A549 (cell line): ENCODE data around the gene PATE3. TPM values are rescaled to one million over a fixed set of nuclear protein-coding genes. Genes with fewer than 3 reads are reported as not detected.

Experiments
- ATAC-seq, 2 experiments: fragments of 200-7000 bp in 1 of 2; fragments of >200 bp in 1 of 2; cut with Nextera tagmentation in 1 of 2; cut with Tn5 transposase in 1 of 2; 3 replicates each; pipeline versions ENCODE4 v1.8.0 to v1.9.1; 2018 to 2020; ENCODE audit warnings: mild to moderate bottlenecking in 1 of 2, moderate library complexity in 1 of 2
- CTCF ChIA-PET: fragments of 300-600 bp; sonication (Branson Sonifier 250); formaldehyde crosslinking; extraction: SDS; loops from one replicate; lab custom pipeline; 2021; ENCODE audit warnings: antibody characterized with exemption, inconsistent platforms; lab: Yijun Ruan, JAX
- POLR2A ChIA-PET: fragments of 350-600 bp; formaldehyde crosslinking; extraction: SDS; loops from one replicate; lab custom pipeline; 2021; ENCODE audit warnings: antibody characterized with exemption, inconsistent platforms; lab: Yijun Ruan, JAX
- DNase-seq, 2 experiments: peaks; one replicate each; pipeline versions ENCODE4 v3.0.0 to v3.0.0-alpha.2; 2011 to 2016; ENCODE audit warnings: low read depth in 1 of 2, low spot score in 1 of 2
- FAIRE-seq: peaks from 2 replicates; lab custom pipeline; 2011; peaks lifted over from hg19 to GRCh38; lab: Jason Lieb, UNC
- H3K27ac ChIP-seq, 2 experiments: fragments of >200 bp; sonication (Bioruptor Twin); formaldehyde crosslinking; 3 replicates each; pipeline ENCODE4 v1.5.1; 2016 to 2017
- H3K4me1 ChIP-seq: fragments of >200 bp; sonication (Bioruptor Twin); formaldehyde crosslinking; 3 replicates; pipeline ENCODE4 v1.6.1; 2016
- H3K4me2 ChIP-seq: fragments of >200 bp; sonication (Bioruptor Twin); formaldehyde crosslinking; 3 replicates; pipeline ENCODE4 v1.6.1; 2016
- H3K4me3 ChIP-seq: fragments of >200 bp; sonication (Bioruptor Twin); formaldehyde crosslinking; 3 replicates; pipeline ENCODE4 v1.5.1; 2016
- H3K9me3 ChIP-seq: fragments of >200 bp; sonication (Bioruptor Twin); formaldehyde crosslinking; 3 replicates; pipeline ENCODE4 v1.6.1; 2016
- BCL3 ChIP-seq: fragments of >200 bp; sonication (Bioruptor Twin); formaldehyde crosslinking; IDR thresholded peaks from 3 replicates; pipeline ENCODE4 v1.6.1; 2016
- CBX8 ChIP-seq: fragments of 200-600 bp; sonication (generic); IDR thresholded peaks from 2 replicates; pipeline ENCODE4 v1.6.1; 2016
- E2F6 ChIP-seq: IDR thresholded peaks from 2 replicates; pipeline ENCODE4 v1.6.1; 2012; ENCODE audit warnings: low read depth, borderline replicate concordance
- ESRRA ChIP-seq: fragments of 150-350 bp; IDR thresholded peaks from 2 replicates; pipeline ENCODE4 v1.6.1; 2014; ENCODE audit warnings: mild to moderate bottlenecking, low read length, borderline replicate concordance
- GATA3 ChIP-seq: IDR thresholded peaks from 2 replicates; pipeline ENCODE4 v1.6.1; 2012; ENCODE audit warnings: borderline replicate concordance
- HEYL ChIP-seq: fragments of 250-450 bp; sonication (Bioruptor Pico); IDR thresholded peaks from 2 replicates; pipeline ENCODE4 v1.8.0; 2021; ENCODE audit warnings: mild to moderate bottlenecking, moderate library complexity
- HMGXB4 ChIP-seq: fragments of 250-450 bp; sonication (Bioruptor Pico); IDR thresholded peaks from 2 replicates; pipeline ENCODE4 v1.5.0; 2021; ENCODE audit warnings: mild to moderate bottlenecking, moderate library complexity, borderline replicate concordance
- JUN ChIP-seq, 2 experiments: fragments of >200 bp; sonication (Bioruptor Twin); formaldehyde crosslinking; IDR thresholded peaks; 2 replicates in 1 of 2; 3 replicates in 1 of 2; pipeline ENCODE4 v1.6.1; 2016 to 2017
- KDM1A ChIP-seq: fragments of 200-600 bp; sonication (generic); IDR thresholded peaks from 2 replicates; pipeline ENCODE4 v1.6.1; 2016; ENCODE audit warnings: low read depth, mild to moderate bottlenecking
- KDM5A ChIP-seq: fragments of 200-600 bp; sonication (generic); IDR thresholded peaks from 2 replicates; pipeline ENCODE4 v1.6.1; 2016; ENCODE audit warnings: antibody characterized with exemption, mild to moderate bottlenecking
- MAX ChIP-seq: IDR thresholded peaks from 2 replicates; pipeline ENCODE4 v1.6.1; 2012
- NFE2L2 ChIP-seq: fragments of 150-350 bp; conservative IDR thresholded peaks from 2 replicates; pipeline ENCODE4 v1.6.1; 2014; ENCODE audit warnings: low read length
- NPAS2 ChIP-seq: fragments of 250-450 bp; sonication (Bioruptor Pico); IDR thresholded peaks from 2 replicates; pipeline ENCODE4 v1.8.0; 2022; ENCODE audit warnings: mild to moderate bottlenecking, moderate library complexity, borderline replicate concordance
- PBX3 ChIP-seq: IDR thresholded peaks from 2 replicates; pipeline ENCODE4 v1.6.1; 2012
- POLR2A ChIP-seq: IDR thresholded peaks from 2 replicates; pipeline ENCODE4 v1.6.1; 2012; ENCODE audit warnings: mild to moderate bottlenecking, low read length
- POLR2AphosphoS2 ChIP-seq: conservative IDR thresholded peaks from 2 replicates; pipeline ENCODE4 v1.6.1; 2012; ENCODE audit warnings: low read length, improper control_type of control experiment, inconsistent platforms
- RAD21 ChIP-seq, 2 experiments: fragments of >200 bp in 1 of 2; sonication (Bioruptor Twin) in 1 of 2; formaldehyde crosslinking in 1 of 2; IDR thresholded peaks in 1 of 2; conservative IDR thresholded peaks in 1 of 2; 2 replicates in 1 of 2; 3 replicates in 1 of 2; pipeline ENCODE4 v1.6.1; 2012 to 2018; ENCODE audit warnings: inconsistent platforms in 1 of 2
- SMC3 ChIP-seq: fragments of >200 bp; sonication (Bioruptor Twin); formaldehyde crosslinking; IDR thresholded peaks from 3 replicates; pipeline ENCODE4 v1.6.1; 2018; ENCODE audit warnings: inconsistent platforms
- SREBF2 ChIP-seq: fragments of 450-650 bp; IDR thresholded peaks from 2 replicates; pipeline ENCODE4 v1.6.1; 2014; ENCODE audit warnings: mild to moderate bottlenecking, moderate library complexity
- TFCP2L1 ChIP-seq: fragments of 250-450 bp; sonication (Bioruptor Pico); IDR thresholded peaks from 2 replicates; pipeline ENCODE4 v1.5.0; 2021; ENCODE audit warnings: mild to moderate bottlenecking
- ZC3H11A ChIP-seq: fragments of 450-650 bp; IDR thresholded peaks from 2 replicates; pipeline ENCODE4 v1.6.1; 2014; ENCODE audit warnings: antibody characterized with exemption, mild to moderate bottlenecking
- ZFP36 ChIP-seq: fragments of 450-650 bp; IDR thresholded peaks from 2 replicates; pipeline ENCODE4 v1.6.1; 2014; ENCODE audit warnings: borderline replicate concordance; ENCODE audit not compliant: partially characterized antibody
- WGBS: methylation state at CpG from one replicate; pipeline ENCODE4 v1.1.6; 2017; ENCODE audit errors: missing lambda C conversion rate; 5-methylcytosine and 5-hydroxymethylcytosine counted together
- polyA plus RNA-seq, 4 experiments: library from polyadenylated mRNA; depleted of rRNA in 3 of 4; stranded (reverse); fragments of >200 nt; fragmentation: RNase III in 1 of 4; extraction: RNeasy Plus Mini Kit Qiagen cat#74134 plus additional on column Dnase treatment in 1 of 4; gene quantifications; 2 replicates in 3 of 4; 3 replicates in 1 of 4; pipeline ENCODE4 v1.2.3, GENCODE V29; 2011 to 2017

Gene PATE3
- polyA plus RNA-seq, 2 of the 4 experiments (the other 2 are of a cell fraction), result not detected

GRCh38 chr11:125743681-125744080 is 44.2 kb upstream of the PATE3 start:
- H3K27ac ChIP-seq, result no peak overlapping the region
- ATAC-seq, result no peak
- H3K4me2 ChIP-seq, result no peak overlapping the region
- DNase-seq, result no peak
- H3K9me3 ChIP-seq, result no peaks in the 10 kb centered on the region
- POLR2A ChIA-PET, result no interaction called here
- CTCF ChIA-PET, result no interaction called here
- FAIRE-seq, result no peak
- TF ChIP-seq E2F6 (no peak), KDM1A (no peak), TFCP2L1 (CRISPR knock-in tag) (no peak), RAD21 (conservative IDR thresholded peaks at IDR 0.05 in 1 of 2, IDR thresholded peaks at IDR 0.05 in 1 of 2) (no peak), NPAS2 (CRISPR knock-in tag) (no peak), CBX8 (no peak)
- no peaks in the 10 kb centered on the region for H3K4me1 ChIP-seq
- no peak overlapping the region for H3K4me3 ChIP-seq
- WGBS, result 0% methylated on average over 1 of the region's 1 CpG

GRCh38 chr11:125745979-125746378 is 41.9 kb upstream of the PATE3 start, which contains the start of gene PATE1:
Gene PATE1, plus strand, starts transcription at chr11:125746279. Its CDS starts 26 bp downstream, at chr11:125746305.
- ChIA-PET POLR2A (no interaction called here), CTCF (no interaction called here)
- FAIRE-seq, result no peak
- Histone ChIP-seq H3K4me3 (no peak within 1 kb of the TSS), H3K4me2 (no peak within 1 kb of the TSS), H3K9me3 (no peaks in the 10 kb centered on the region), H3K27ac (no peak within 1 kb of the TSS)
- no peak for DNase-seq
- 0% methylated on average over 3 of the region's 3 CpGs for WGBS
- TF ChIP-seq ZFP36, result no peak
- no peak for TF ChIP-seq ZC3H11A
- no peak for TF ChIP-seq SREBF2
- no peak for TF ChIP-seq NFE2L2
- no peak for TF ChIP-seq HMGXB4 (CRISPR knock-in tag)
- no peak for TF ChIP-seq HEYL (CRISPR knock-in tag)
- TF ChIP-seq POLR2AphosphoS2, result no peak
- no peak for TF ChIP-seq PBX3
- no peak for TF ChIP-seq SMC3
- TF ChIP-seq POLR2A, result no peak
- no peak for TF ChIP-seq GATA3
- no peak for TF ChIP-seq ESRRA
- TF ChIP-seq JUN (IDR thresholded peaks at IDR 0.05), result no peak
- TF ChIP-seq MAX, result no peak
- no peak for TF ChIP-seq KDM5A
- no peak for TF ChIP-seq BCL3
- no peak for TF ChIP-seq KDM1A
- TF ChIP-seq, all 56 proteins: peak for 0
- H3K4me1 ChIP-seq, result no peaks in the 10 kb centered on the region
- no peak for ATAC-seq
